GM18951 (cell line): ENCODE data around the gene ZNF700.
"Not testable (repeated sequence)": the region's sequence is repeated elsewhere in the genome, so short reads cannot be mapped to it uniquely, and the experiment has no call there.

ENCODE experiments used
- POLR2A ChIP-seq: IDR thresholded peaks from 4 replicates; pipeline ENCODE4 v1.6.1; 2011; ENCODE audit warnings: mild to moderate bottlenecking; ENCODE audit not compliant: insufficient read length, insufficient read depth; ENCODE audit errors: extremely low read depth
- in situ Hi-C: fragments of 300-500 bp; cut with MboI; formaldehyde crosslinking; loops from one replicate; pipeline ENCODE4 v1.12.0; 2022; ENCODE audit warnings: low sequenced_read_pairs, mixed read lengths, inconsistent platforms; ENCODE audit not compliant: unreplicated experiment

ZNF700 gene

DNA sequence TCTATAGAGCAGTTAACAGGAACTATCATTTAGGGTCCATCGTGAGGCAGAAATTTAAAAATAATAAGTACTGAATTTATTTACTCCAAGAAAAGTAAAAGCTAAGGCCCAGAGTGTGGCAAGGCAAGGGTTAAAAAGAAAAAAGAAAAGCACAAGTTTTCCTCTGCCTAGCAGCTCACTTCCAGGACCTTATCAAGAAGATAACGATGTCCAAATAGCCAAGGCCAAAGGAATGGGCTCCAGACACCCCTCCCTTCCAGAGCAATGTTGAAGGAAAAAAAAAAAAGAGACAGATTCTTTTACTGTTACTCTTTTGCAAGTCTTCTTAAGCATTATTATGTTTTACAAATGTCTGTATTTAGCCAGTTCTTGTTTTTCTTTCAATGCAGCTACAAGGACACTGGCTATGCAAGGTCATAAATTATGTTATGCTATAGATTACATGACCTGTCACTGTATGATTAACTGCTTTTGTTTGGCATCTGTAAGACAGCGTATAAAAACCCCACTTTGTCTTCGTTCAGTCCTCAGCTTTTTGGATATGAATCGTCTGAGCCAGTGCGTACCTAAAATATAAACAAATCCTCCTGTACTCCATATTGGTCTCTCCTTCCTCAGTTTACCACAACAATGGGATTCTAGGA lies 2.9 kb upstream of the ZNF700 start:
- TF ChIP-seq POLR2A = no peak
- in situ Hi-C loops = no loop called here

DNA sequence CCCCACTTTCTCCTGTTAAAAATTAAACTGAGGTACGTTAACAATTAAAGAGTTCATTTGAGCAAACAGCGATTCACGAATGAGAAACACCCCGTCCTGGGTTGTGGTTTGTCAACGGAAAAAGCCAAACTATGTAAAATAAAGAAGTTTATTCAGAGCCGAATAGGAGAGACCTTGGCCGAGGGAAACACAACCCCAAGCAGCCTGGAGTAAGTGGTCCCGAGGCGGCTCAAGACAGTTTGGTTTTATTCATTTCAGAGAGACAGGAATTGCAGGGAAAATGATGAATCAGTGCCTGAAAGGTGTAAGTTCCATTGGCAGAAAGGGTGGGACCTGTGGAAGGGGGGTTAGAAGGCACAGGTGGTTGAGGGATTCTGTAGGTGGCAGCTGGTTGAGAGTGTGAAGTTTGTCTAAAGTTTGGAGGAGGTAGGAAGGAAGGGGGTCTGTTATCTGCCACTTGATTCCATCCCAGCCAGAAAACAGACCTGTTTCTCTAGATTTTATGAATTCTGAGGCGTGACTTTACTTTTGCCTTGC lies 812 bp downstream of the ZNF700 start:
- in situ Hi-C loops = not testable (repeated sequence)

DNA sequence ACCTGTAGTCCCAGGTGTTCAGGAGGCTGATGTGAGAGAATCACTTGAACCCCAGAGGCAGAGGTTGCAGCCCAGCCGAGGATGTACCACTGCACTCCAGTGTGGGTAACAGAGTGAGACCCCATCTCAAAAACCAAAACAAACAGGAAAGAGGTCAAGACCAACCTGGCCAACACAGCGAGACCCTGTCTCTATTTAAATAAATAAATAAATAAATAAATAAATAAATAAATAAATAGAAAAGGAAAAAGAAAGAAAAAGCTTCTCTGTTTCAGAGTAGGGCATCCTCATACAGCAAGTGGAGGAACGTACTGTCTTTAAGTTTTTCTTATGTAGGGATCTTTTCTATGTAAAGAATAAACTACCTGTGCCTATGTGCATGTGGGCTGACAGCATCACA lies 2.3 kb downstream of the ZNF700 start:
- no peak for TF ChIP-seq POLR2A

DNA sequence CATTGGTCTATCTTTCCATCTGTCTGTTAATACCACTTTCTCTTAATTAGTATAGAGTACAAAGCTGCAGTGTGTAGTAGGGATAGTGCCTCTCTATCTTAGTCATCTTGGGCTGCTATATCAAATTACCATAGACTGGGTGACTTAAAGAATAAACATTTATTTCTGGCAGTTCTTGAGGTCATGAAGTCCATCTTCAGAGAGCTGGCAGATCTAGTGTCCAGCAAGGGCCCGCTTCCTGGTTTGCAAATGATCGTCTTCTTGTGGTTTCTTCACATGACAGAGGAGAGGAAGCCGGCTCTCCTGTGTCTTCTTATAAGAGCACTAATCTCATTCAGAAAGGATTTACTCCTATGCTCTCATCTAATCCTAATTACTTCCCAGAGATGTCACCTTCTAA lies 6.1 kb downstream of the ZNF700 start:
- in situ Hi-C loops = no loop called here
- no peak for TF ChIP-seq POLR2A

More for the DNA sequence above, 2.3 kb downstream of the ZNF700 start:
- in situ Hi-C loops = no loop called here

DNA sequence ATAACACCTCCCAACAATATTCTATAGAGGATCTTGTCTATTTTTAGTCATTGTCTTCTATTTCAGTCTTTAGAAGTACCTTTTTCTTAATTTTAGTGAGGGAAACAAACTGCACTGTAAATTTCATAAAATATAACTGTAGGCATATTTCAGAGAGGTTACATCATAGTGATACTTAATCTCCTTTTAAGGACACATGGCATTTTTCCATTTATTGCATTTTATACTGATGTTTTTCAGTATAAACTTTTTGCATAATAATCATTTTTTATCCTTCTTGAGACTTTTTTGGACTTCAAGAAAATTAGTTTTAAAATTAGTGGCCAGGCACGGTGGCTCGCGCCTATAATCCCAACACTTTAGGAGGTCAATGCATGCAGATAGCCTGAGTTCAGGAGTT lies 6.6 kb downstream of the ZNF700 start:
- TF ChIP-seq POLR2A = no peak
- in situ Hi-C loops = no loop called here

DNA sequence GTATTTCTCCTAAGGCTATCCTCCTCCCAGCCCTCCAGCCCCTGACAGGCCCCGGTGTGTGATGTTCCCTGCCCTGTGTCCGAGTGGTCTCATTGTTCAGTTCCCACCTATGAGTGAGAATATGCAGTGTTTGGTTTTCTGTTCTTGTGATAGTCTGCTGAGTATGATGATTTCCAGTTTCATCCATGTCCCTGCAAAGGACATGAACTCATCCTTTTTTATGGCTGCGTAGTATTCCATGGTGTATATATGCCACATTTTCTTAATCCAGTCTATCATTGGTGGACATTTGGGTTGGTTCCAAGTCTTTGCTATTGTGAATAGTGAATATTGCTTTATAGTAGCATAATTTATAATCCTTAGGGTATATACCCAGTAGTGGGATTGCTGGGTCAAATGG lies 10.9 kb downstream of the ZNF700 start:
- in situ Hi-C loops = not testable (repeated sequence)

DNA sequence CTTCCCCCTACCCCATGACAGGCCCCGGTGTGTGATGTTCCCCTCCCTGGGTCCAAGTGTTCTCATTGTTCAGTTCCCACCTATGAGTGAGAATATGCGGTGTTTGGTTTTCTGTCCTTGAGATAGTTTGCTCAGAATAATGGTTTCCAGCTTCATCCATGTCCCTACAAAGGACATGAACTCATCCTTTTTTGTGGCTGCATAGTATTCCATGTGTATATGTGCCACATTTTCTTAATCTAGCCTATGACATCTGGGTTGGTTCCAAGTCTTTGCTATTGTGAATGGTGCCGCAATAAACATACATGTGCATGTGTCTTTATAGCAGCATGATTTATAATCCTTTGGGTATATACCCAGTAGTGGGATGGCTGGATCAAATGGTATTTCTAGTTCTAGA lies 13.5 kb downstream of the ZNF700 start:
- in situ Hi-C loops = not testable (repeated sequence)

DNA sequence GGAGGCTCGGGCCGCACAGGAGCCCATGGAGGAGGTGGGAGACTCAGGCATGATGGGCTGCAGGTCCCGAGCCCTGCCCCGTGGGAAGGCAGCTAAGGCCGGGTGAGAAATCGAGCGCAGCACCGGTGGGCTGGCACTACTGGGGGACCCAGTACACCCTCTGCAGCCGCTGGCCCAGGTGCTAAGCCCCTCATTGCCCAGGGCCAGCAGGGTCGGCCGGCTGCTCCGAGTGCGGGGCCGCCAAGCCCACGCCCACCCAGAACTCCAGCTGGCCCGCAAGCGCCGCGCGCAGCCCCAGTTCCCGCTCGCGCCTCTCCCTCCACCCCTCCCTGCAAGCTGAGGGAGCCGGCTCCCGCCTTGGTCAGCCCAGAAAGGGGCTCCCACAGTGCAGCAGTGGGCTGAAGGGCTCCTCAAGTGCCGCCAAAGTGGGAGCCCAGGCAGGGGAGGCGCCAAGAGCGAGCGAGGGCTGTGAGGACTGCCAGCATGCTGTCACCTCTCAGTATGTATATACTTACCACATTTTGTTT lies 16.5 kb downstream of the ZNF700 start:
- in situ Hi-C loops = not testable (repeated sequence)

DNA sequence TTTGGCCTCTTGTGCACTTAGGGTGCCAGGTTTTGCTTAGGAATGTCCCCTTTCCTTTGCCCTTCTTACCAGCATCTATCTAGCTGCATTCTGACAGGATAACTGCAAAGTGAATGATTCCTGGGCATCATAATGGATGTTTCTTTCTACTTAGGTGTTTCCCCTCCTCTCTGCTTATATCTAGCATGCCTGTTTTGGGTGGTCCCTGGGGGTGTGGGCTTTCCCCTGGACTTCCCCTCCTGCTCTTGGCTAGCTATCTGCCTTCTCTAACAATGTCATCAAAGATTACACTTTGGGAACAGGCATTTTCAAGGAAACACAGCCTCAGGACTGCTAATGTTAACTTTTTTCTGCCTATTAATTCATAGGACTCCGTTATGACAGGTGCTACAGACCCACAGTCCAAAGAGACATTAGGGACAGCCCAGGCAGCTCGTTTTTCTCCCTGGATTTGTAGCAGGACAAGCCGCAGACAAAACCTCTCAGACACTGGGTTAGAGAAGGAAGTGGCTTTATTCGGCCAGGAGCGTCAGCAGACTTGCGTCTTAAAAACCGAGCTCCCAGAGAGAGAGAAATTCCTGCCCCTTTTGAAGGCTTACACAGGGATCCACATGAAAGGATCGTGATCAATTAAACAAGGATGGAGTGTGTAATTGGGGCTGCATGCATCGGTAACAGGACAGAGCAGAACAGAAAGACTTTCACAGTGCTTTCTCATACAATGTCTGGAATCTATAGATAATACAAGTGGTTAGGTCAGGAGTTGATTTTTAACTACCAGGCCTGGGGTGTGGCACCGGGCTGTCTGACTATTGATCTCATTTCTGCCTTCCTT lies 17.3 kb downstream of the ZNF700 start:
- in situ Hi-C loops = no loop called here
- no peak for TF ChIP-seq POLR2A

DNA sequence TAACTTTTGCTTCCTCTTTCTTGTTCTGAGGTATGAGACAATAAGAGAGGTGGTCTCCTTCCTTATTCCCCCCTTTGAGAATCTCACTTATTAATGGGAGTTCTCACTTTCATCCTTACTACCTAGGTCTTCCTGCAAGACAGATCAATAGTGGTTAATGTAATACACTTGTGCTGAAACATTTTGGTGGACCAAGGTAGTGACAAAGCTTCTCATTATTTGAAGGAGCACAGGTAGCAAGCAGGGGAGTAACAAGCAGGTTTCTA lies 17.9 kb downstream of the ZNF700 start:
- TF ChIP-seq POLR2A = no peak
- in situ Hi-C loops = no loop called here

DNA sequence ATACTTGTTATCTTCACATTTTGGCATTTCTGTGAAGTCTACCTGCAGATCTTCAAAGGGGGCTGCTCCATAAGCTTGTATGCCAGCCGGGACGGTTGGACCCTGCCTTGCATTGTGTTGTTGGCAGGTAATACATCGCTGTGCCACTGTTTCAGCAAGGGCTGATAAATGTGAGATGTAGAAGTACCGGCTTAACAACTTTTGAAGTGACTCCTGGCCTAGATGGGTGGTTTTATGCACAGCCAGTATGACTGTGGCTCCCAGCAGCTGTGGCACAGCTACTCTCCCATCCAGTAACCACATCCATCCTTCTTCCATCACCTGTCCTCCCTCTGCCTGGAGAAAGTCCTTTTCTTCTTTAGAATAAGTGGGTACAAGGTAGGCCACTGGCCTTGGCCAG lies 19.7 kb downstream of the ZNF700 start:
- TF ChIP-seq POLR2A = no peak
- in situ Hi-C loops = no loop called here

DNA sequence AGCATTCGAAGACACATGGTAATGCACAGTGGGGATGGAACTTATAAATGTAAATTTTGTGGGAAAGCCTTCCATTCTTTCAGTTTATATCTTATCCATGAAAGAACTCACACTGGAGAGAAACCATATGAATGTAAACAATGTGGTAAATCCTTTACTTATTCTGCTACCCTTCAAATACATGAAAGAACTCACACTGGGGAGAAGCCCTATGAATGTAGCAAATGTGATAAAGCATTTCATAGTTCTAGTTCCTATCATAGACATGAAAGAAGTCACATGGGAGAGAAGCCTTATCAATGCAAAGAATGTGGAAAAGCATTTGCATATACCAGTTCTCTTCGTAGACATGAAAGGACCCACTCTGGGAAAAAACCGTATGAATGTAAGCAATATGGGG lies 23.7 kb downstream of the ZNF700 start:
- in situ Hi-C loops = no loop called here
- TF ChIP-seq POLR2A = no peak

DNA sequence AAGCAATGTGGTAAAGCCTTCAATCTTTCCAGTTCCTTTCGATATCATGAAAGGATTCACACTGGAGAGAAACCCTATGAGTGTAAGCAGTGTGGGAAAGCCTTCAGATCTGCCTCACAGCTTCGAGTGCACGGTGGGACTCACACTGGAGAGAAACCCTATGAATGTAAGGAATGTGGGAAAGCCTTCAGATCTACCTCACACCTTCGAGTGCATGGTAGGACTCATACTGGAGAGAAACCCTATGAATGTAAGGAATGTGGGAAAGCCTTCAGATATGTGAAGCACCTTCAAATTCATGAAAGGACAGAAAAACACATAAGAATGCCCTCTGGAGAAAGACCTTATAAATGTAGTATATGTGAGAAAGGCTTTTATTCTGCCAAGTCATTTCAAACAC lies 24.3 kb downstream of the ZNF700 start:
- in situ Hi-C loops = no loop called here

DNA sequence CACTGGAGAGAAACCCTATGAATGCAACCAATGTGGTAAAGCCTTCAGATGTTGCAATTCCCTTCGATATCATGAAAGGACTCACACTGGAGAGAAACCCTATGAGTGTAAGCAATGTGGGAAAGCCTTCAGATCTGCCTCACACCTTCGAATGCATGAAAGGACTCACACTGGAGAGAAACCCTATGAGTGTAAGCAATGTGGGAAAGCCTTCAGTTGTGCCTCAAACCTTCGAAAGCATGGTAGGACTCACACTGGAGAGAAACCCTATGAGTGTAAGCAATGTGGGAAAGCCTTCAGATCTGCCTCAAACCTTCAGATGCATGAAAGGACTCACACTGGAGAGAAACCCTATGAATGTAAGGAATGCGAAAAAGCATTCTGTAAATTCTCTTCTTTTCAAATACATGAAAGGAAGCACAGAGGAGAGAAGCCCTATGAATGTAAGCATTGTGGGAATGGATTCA lies 24.7 kb downstream of the ZNF700 start:
- in situ Hi-C loops = not testable (repeated sequence)

More for the DNA sequence above, 24.3 kb downstream of the ZNF700 start:
- no peak for TF ChIP-seq POLR2A
